Fibroblast of mammary gland (primary cell): ENCODE data around the gene BMPR1A.
A peak's percentile ranks its signal among the peaks of the same experiment; 100 is the strongest.

ENCODE experiments used
- DNase-seq: peaks from one replicate; pipeline ENCODE4 v3.0.0-alpha.2; 2010; ENCODE audit warnings: low read depth
- H3K4me3 ChIP-seq: 2 replicates; pipeline ENCODE4 v1.5.1; 2011; ENCODE audit warnings: low read depth, mild to moderate bottlenecking, low read length, moderate library complexity; ENCODE audit not compliant: control insufficient read depth
- CTCF ChIP-seq: conservative IDR thresholded peaks from 2 replicates; pipeline ENCODE4 v1.5.1; 2011; ENCODE audit warnings: low read depth, low read length, inconsistent platforms; ENCODE audit not compliant: control insufficient read depth, insufficient read depth

Gene BMPR1A

GRCh38 chr10:86773498-86773897 is 17.1 kb downstream of the BMPR1A start:
- TF ChIP-seq CTCF: no peak
- DNase-seq: no peak
- H3K4me3 ChIP-seq: no peak overlapping the region

- no peak overlapping the region for H3K4me3 ChIP-seq
- no peak for TF ChIP-seq CTCF
- DNase-seq: peak; percentile 36
Measured at GRCh38 chr10:86775056-86775869, 18.8 kb downstream of the BMPR1A start.

- no peak for DNase-seq
- TF ChIP-seq CTCF: no peak
- H3K4me3 ChIP-seq: no peak overlapping the region
Measured at GRCh38 chr10:86775870-86776180, 19.4 kb downstream of the BMPR1A start.

- DNase-seq: peak; percentile 65
- TF ChIP-seq CTCF: no peak
- no peak overlapping the region for H3K4me3 ChIP-seq
Measured at GRCh38 chr10:86779220-86780017, 23.0 kb downstream of the BMPR1A start.

GRCh38 chr10:86782701-86783418 is 26.4 kb downstream of the BMPR1A start:
- no peak overlapping the region for H3K4me3 ChIP-seq
- no peak for TF ChIP-seq CTCF
- DNase-seq: no peak

- no peak overlapping the region for H3K4me3 ChIP-seq
- DNase-seq: no peak
- TF ChIP-seq CTCF: no peak
Measured at GRCh38 chr10:86785037-86785436, 28.6 kb downstream of the BMPR1A start.
